Camera-type eye (tissue), 1 donor: ENCODE results near the gene WDR75. TPM values are rescaled to one million over a fixed set of nuclear protein-coding genes. Genes with fewer than 3 reads are reported as not detected.

Experiments used
- total RNA-seq: library from RNA; depleted of rRNA; stranded (reverse); fragments of >200 nt; gene quantifications from one replicate; pipeline ENCODE4 v1.2.3, GENCODE V29; 2014

The WDR75 gene
- total RNA-seq = 66.4 TPM

GRCh38 chr2:189440947-189441708 lies at the start of gene WDR75:
TSS of gene WDR75 (plus strand) at chr2:189441474. CDS start at chr2:189441493, 19 bp downstream.

Other genes with a start within 250 kb of the WDR75 start
- 129 TPM for gene SLC40A1, start 139.3 kb downstream of the WDR75 start, total RNA-seq
- gene ASNSD1, start 220.0 kb downstream of the WDR75 start, total RNA-seq = 103 TPM
- 37.9 TPM for gene ANKAR, start 233.2 kb downstream of the WDR75 start, total RNA-seq